Hepatocyte (in vitro differentiated cells): ENCODE results near the gene ADAMTSL3. TPM values are rescaled to one million over a fixed set of nuclear protein-coding genes. Genes with fewer than 3 reads are reported as not detected.

Experiments
- DNase-seq: peaks from one replicate; pipeline ENCODE4 v3.0.0-alpha.2; 2016; ENCODE audit warnings: low spot score
- H2AFZ ChIP-seq: fragments of 200-600 bp; sonication (generic); 2 replicates; pipeline ENCODE4 v1.6.0; 2016; ENCODE audit warnings: antibody characterized with exemption, mild to moderate bottlenecking
- H3K27ac ChIP-seq: fragments of 200-600 bp; sonication (generic); 2 replicates; pipeline ENCODE4 v1.5.1; 2016; ENCODE audit warnings: mild to moderate bottlenecking
- H3K27me3 ChIP-seq: fragments of 200-600 bp; sonication (generic); 2 replicates; pipeline ENCODE4 v1.6.1; 2016
- H3K36me3 ChIP-seq: fragments of 200-600 bp; sonication (generic); replicated peaks from 2 replicates; pipeline ENCODE4 v1.5.1; 2016; ENCODE audit warnings: low read depth; ENCODE audit not compliant: insufficient read depth
- H3K4me1 ChIP-seq: fragments of 200-600 bp; sonication (generic); 2 replicates; pipeline ENCODE4 v1.5.1; 2016; ENCODE audit warnings: mild to moderate bottlenecking, moderate library complexity; ENCODE audit not compliant: insufficient read depth
- H3K4me2 ChIP-seq: fragments of 200-600 bp; sonication (generic); 2 replicates; pipeline ENCODE4 v1.6.0; 2016
- H3K4me3 ChIP-seq: fragments of 200-600 bp; sonication (generic); 2 replicates; pipeline ENCODE4 v1.5.1; 2016; ENCODE audit warnings: mild to moderate bottlenecking
- H3K79me2 ChIP-seq: fragments of 200-600 bp; sonication (generic); 2 replicates; pipeline ENCODE4 v1.6.0; 2017; ENCODE audit warnings: mild to moderate bottlenecking
- H3K9me2 ChIP-seq: fragments of 200-600 bp; sonication (generic); replicated peaks from 2 replicates; pipeline ENCODE4 v1.6.0; 2017; ENCODE audit warnings: mild to moderate bottlenecking; ENCODE audit not compliant: insufficient read depth
- H3K9me3 ChIP-seq: fragments of 200-600 bp; sonication (generic); 2 replicates; pipeline ENCODE4 v1.5.1; 2016; ENCODE audit warnings: low read depth, mild to moderate bottlenecking
- H4K20me1 ChIP-seq: fragments of 200-600 bp; sonication (generic); 2 replicates; pipeline ENCODE4 v1.6.0; 2016; ENCODE audit warnings: mild to moderate bottlenecking; ENCODE audit not compliant: insufficient read depth, poor library complexity, severe bottlenecking
- EZH2 ChIP-seq: fragments of 200-600 bp; sonication (generic); IDR thresholded peaks from 2 replicates; pipeline ENCODE4 v1.6.1; 2016; ENCODE audit warnings: antibody characterized with exemption, mild to moderate bottlenecking, borderline replicate concordance
- EZH2phosphoT487 ChIP-seq: fragments of 200-600 bp; sonication (generic); IDR thresholded peaks from one replicate; pipeline ENCODE4 v1.6.1; 2018; ENCODE audit warnings: antibody characterized with exemption, mild to moderate bottlenecking, low read depth, moderate library complexity; ENCODE audit not compliant: unreplicated experiment, severe bottlenecking
- WGBS: methylation state at CpG from one replicate; pipeline ENCODE4 v1.1.6; 2016; ENCODE audit warnings: low lambda C conversion rate; ENCODE audit errors: missing lambda C conversion rate; 5-methylcytosine and 5-hydroxymethylcytosine counted together
- polyA plus RNA-seq: library from polyadenylated mRNA; unstranded; fragments of >200 nt; fragmentation: Nextera tagmentation; extraction: Ambion mirVana; gene quantifications from 2 replicates; pipeline ENCODE4 v1.2.1, GENCODE V29; 2016
- total RNA-seq: library from RNA; depleted of rRNA; stranded (reverse); fragments of >200 nt; gene quantifications from 2 replicates; pipeline ENCODE4 v1.2.3, GENCODE V29; 2014
- TF ChIP-seq, protein P1 (sequence below): fragments of 200-600 bp; sonication (generic); IDR thresholded peaks from 2 replicates; pipeline ENCODE4 v1.5.1; 2016; ENCODE audit warnings: antibody characterized with exemption, mild to moderate bottlenecking; ENCODE audit not compliant: poor library complexity

The ADAMTSL3 gene
- total and polyA plus RNA-seq, 2 experiments from 2014 or later, result 5.0 to 5.2 TPM

- no peak overlapping the region for H3K4me3 ChIP-seq
- no peak overlapping the region for H3K27ac ChIP-seq
- H3K79me2 ChIP-seq, result no peaks in the 10 kb centered on the region
- H4K20me1 ChIP-seq, result no peaks in the 10 kb centered on the region
- no peaks in the 10 kb centered on the region for H3K36me3 ChIP-seq
- H3K4me2 ChIP-seq, result no peak overlapping the region
- WGBS, result 88% methylated on average over 3 of the region's 3 CpGs
- no peak overlapping the region for H2AFZ ChIP-seq
- no peak for DNase-seq
- H3K9me2 ChIP-seq, result no peaks in the 10 kb centered on the region
- no peak for TF ChIP-seq EZH2
- TF ChIP-seq EZH2phosphoT487, result no peak
- TF ChIP-seq, protein P1, sequence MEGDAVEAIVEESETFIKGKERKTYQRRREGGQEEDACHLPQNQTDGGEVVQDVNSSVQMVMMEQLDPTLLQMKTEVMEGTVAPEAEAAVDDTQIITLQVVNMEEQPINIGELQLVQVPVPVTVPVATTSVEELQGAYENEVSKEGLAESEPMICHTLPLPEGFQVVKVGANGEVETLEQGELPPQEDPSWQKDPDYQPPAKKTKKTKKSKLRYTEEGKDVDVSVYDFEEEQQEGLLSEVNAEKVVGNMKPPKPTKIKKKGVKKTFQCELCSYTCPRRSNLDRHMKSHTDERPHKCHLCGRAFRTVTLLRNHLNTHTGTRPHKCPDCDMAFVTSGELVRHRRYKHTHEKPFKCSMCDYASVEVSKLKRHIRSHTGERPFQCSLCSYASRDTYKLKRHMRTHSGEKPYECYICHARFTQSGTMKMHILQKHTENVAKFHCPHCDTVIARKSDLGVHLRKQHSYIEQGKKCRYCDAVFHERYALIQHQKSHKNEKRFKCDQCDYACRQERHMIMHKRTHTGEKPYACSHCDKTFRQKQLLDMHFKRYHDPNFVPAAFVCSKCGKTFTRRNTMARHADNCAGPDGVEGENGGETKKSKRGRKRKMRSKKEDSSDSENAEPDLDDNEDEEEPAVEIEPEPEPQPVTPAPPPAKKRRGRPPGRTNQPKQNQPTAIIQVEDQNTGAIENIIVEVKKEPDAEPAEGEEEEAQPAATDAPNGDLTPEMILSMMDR, result no peak
- H3K9me3 ChIP-seq, result peaks cover 7% of the 10 kb centered on the region
- no peaks in the 10 kb centered on the region for H3K4me1 ChIP-seq
- H3K27me3 ChIP-seq, result no peaks in the 10 kb centered on the region
These were observed 156.2 kb downstream of the ADAMTSL3 start for GRCh38 chr15:83810110-83810509.

DNA sequence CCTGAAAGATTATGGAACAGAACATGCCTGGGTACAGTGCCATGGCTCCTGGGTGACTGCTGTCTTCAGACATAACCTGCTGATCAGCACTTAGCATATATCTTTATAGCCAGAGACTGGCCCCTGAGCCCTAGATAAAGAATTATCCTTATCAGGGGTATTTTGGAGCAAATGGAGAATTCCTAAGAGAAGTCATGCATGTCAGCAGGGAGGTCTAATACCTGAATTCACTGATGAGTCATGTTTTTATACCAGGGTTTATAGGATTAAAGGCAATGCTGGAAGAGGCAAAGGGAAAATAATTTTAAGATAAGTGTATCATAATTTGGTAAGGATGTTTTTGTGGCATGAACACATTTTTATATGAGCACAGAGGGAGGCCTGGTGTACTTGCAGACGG, 159.8 kb downstream of the ADAMTSL3 start:
- Histone ChIP-seq H3K27me3 (no peaks in the 10 kb centered on the region), H4K20me1 (no peaks in the 10 kb centered on the region), H3K9me3 (no peaks in the 10 kb centered on the region), H3K36me3 (no peaks in the 10 kb centered on the region), H3K79me2 (no peaks in the 10 kb centered on the region), H3K27ac (no peak overlapping the region), H3K9me2 (no peaks in the 10 kb centered on the region), H3K4me2 (no peak overlapping the region), H3K4me1 (no peaks in the 10 kb centered on the region), H3K4me3 (no peak overlapping the region), H2AFZ (no peak overlapping the region)
- TF ChIP-seq EZH2 (no peak), EZH2phosphoT487 (no peak)
- TF ChIP-seq, protein P1, result no peak
- DNase-seq, result no peak
- 0% methylated on average over 1 of the region's 1 CpG for WGBS

GRCh38 chr15:83815506-83815905, 161.6 kb downstream of the ADAMTSL3 start:
- TF ChIP-seq EZH2 (no peak), EZH2phosphoT487 (no peak)
- TF ChIP-seq, protein P1, result no peak
- no peak overlapping the region for H3K27ac ChIP-seq
- no peaks in the 10 kb centered on the region for H3K79me2 ChIP-seq
- WGBS, result 52% methylated on average over 2 of the region's 2 CpGs
- H3K9me3 ChIP-seq, result no peaks in the 10 kb centered on the region
- no peak for DNase-seq
- no peaks in the 10 kb centered on the region for H3K4me1 ChIP-seq
- no peaks in the 10 kb centered on the region for H3K27me3 ChIP-seq
- H3K9me2 ChIP-seq, result no peaks in the 10 kb centered on the region
- no peaks in the 10 kb centered on the region for H3K36me3 ChIP-seq
- H3K4me3 ChIP-seq, result no peak overlapping the region
- no peak overlapping the region for H3K4me2 ChIP-seq
- no peaks in the 10 kb centered on the region for H4K20me1 ChIP-seq
- H2AFZ ChIP-seq, result no peak overlapping the region
